Activated effector memory CD4-positive, alpha-beta T cell treated with anti-CD3 and anti-CD28 coated beads, Interleukin-2, amount 50 U/mL, for 16 hours (primary cell): ENCODE measurements around the gene SLC30A3.

Experiments
- DNase-seq: peaks from one replicate; pipeline ENCODE4 v3.0.0-alpha.2; 2020

The SLC30A3 gene

DNA sequence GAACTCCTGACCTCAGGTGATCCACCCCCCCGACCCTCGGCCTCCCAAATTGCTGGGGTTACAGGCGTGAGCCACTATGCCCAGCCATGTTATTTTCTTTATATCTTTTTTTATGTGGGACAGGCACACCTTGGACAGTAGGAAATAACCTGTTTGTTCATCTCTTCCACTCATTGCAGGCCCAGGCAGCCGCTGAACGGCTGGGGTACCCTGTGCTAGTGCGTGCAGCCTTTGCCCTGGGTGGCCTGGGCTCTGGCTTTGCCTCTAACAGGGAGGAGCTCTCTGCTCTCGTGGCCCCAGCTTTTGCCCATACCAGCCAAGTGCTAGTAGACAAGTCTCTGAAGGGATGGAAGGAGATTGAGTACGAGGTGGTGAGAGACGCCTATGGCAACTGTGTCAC is 37.3 kb downstream of the SLC30A3 start:
- no peak for DNase-seq

DNA sequence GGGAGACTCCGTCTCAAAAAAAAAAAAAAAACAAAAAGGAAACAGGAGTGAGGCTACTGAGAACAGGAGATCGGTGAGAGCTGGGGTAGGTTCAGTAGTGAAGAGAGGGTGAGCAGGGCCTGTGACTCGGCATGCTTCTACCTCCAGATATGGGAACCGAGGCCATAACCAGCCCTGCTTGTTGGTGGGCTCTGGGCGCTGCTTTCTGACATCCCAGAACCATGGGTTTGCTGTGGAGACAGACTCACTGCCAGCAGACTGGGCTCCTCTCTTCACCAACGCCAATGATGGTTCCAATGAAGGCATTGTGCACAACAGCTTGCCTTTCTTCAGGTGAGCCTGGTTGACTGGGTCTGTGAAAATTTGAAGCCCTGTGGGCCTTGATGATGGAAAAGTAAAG is 39.4 kb downstream of the SLC30A3 start:
- no peak for DNase-seq

DNA sequence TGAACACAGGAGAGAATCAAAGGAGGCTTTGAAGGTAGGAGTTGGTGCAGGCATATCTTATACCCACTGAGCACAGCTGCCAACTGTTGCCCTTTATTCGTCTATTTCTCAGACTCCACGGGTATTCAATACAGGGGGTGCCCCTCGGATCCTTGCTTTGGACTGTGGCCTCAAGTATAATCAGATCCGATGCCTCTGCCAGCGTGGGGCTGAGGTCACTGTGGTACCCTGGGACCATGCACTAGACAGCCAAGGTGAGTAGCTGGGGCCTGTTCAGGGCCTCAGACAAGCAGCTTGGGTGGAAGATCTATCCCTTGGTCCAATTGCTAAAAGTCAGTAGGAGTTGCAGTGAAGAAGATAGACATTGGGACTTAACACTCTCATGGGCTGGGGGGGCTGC is 40.4 kb downstream of the SLC30A3 start:
- no peak for DNase-seq

DNA sequence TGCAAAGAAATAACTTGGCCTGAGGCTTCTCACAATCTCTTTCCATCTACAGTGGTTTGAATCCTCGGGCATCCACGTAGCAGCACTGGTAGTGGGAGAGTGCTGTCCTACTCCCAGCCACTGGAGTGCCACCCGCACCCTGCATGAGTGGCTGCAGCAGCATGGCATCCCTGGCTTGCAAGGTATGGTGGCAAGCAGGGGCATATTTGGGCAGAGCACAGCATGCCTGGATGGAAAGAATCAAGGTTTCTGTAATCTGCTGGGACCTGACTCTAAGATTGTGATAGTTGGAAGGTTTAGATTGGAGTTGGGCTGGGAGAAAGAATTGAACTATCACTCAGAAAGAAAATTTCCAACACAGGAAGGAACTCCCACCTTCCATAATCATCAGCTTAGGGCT is 41.7 kb downstream of the SLC30A3 start:
- no peak for DNase-seq

DNA sequence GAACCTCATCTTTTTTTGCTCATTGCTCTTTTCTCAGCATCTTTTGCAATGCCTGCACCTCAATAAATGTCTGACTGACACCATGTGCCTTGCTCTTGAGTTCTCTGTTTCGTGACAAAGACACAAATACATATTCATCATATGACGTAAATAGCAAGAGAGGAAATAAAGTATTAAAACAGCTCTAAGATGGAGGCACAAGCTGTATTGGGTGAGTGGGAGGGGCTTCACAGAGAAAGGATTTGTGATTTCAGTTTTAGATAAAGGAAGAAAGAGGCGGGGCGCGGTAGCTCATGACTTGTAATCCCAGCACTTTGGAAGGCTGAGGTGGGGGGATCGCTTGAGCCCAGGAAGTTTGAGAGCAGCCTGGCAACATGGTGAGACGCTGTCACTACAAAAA is 42.8 kb downstream of the SLC30A3 start:
- DNase-seq = no peak

DNA sequence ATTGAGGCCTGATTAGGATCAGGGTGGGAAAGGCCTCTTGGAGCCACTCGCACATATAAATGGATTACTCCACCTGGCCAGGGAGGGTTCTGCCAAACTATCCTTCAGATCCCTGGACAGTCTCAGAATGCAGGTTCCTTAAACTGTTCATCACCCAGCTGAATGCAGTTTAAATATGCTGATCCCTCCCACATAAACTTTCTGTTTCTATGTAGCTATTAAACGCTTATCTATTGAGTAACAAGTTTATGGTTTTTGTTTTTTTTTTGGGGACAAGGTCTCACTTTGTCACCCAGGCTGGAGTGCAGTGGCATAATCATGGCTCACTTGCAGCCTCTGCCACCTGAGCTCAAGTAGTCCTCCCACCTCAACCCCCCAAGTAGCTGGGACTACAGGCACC is 43.8 kb downstream of the SLC30A3 start:
- DNase-seq = no peak

DNA sequence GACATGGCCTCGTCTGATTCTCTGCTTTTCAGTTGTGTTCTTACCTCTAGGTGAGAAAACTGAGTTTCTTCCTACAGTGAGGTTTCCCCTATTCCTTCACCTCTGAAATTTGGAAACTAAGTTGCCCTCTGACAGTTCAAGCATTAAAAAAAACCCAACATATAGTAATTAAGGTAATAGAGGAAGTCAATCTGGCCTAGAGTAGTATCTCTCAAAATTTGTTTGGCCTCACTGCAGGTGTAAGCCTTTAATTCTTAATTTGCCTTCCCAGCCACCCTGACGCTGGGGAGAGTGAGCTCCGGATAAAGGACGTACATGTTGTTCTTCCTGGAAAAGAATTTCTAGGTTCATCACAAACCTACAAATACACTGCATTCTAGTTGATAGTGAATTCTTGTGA is 44.2 kb downstream of the SLC30A3 start:
- no peak for DNase-seq

DNA sequence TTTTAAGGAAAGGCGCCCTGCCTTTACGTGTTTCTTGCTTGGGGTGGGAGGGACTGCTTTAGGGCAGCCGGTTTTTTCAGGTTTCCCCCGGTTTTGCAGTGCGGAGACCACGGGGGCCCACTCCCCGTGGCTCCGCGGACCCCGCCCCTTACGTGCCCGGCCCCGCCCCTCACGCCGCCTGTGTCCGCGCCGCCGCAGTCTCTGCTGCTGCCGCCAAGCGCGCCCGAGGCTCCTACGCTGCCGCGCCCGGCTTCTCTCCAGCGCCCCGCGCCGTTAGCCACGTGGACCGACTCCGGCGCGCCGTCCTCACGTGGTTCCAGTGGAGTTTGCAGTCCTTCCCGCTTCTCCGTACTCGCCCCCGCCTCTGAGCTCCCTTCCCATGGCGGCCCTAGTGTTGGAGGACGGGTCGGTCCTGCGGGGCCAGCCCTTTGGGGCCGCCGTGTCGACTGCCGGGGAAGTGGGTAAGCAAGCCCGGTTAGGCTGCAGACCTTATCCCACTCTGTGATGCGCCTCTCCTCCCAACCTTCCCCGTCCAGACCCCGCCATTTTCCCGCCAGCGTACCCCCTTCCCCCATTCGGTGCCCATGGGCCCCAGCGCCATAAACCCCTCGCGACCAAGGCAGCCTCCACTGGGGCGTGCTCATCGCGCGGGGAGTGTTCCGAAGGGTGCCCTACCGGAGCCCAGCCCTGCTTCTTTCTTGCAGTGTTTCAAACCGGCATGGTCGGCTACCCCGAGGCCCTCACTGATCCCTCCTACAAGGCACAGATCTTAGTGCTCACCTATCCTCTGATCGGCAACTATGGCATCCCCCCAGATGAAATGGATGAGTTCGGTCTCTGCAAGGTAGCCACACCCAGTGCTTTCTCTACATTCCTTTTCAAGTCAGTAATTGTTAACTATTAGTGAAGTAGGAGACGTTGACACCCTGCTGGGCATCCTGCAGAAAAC is 45.4 kb downstream of the SLC30A3 start, which contains the start of gene CAD:
CAD (plus strand) TSS at position 197 of the 949 bp plus-strand sequence; CDS start at position 380, 183 bp downstream.
- peak; percentile 96 for DNase-seq

DNA sequence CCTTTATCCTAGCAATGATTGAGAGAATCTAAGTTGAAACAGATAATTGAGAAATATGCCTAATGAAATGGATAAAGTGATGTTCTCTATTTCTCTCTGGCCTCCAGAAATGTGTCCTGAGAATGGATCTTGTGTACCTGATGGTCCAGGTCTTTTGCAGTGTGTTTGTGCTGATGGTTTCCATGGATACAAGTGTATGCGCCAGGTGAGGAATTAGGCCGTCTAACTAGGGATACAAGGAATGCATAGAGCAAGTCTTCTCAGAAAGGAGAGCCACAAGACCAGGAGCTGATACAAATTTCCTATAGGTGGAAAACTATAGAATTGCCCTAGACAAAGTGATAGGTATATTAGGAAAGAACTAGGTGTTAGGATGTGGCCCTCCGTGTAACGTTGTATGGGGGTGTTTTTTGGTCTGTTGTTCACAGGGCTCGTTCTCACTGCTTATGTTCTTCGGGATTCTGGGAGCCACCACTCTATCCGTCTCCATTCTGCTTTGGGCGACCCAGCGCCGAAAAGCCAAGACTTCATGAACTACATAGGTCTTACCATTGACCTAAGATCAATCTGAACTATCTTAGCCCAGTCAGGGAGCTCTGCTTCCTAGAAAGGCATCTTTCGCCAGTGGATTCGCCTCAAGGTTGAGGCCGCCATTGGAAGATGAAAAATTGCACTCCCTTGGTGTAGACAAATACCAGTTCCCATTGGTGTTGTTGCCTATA is 46.3 kb downstream of the SLC30A3 start:
- DNase-seq = no peak

DNA sequence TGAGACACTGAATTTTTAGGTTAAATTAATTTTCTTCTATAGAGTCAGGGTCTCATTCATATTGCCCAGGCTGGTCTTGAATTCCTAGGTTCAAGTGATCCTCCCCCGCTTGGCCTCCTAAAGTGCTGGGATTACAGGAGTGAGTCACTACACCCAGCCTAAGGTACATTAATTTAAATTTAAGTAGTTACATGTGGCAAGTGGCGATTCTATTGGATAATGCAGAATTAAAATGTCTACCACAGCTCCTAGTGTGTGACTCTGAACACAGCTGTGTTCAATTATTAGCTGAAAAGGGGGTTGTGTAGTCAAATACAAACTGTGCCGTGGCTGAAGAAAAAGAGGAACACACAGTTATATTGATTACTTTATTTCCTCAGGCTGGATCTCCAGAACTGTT is 47.9 kb downstream of the SLC30A3 start:
- DNase-seq = no peak

DNA sequence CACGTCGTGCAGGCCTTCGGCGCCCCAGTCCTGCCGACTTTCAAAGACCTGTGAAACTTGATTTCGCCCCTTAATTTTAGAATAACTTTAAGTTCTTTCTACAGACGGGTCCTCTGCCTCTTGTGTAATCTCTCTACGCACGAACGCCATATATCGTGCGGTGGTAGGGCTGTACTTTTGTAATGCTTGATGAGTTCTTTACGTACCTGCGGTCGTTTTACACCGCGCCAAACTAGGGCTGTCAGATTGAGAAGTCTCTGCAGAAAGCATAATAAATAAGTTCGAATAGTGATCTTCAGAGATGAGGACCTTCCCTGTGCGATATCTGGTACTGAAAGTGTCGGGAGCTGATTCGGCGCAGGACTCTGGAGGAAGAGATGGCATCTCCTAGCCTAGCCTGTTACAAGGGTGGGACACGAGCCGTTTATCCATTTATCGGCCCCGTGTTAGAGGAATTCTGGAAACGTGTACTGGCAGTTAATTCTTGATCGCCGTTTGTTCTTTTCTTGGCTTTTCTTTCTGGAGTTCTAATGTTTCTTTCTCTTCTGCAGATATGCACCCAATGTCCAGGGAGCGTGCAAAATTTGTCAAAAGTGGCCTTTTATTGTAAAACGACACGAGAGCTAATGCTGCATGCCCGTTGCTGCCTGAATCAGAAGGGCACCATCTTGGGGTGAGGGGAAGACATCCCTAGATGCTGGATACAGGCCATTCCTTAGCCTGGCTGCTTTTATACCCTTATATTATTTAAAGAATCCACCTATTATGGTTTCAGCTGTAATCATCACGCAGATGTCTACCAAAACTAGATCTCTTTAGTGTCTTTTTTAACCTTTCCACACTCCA is 50.0 kb downstream of the SLC30A3 start:
- peak; percentile 79 for DNase-seq

DNA sequence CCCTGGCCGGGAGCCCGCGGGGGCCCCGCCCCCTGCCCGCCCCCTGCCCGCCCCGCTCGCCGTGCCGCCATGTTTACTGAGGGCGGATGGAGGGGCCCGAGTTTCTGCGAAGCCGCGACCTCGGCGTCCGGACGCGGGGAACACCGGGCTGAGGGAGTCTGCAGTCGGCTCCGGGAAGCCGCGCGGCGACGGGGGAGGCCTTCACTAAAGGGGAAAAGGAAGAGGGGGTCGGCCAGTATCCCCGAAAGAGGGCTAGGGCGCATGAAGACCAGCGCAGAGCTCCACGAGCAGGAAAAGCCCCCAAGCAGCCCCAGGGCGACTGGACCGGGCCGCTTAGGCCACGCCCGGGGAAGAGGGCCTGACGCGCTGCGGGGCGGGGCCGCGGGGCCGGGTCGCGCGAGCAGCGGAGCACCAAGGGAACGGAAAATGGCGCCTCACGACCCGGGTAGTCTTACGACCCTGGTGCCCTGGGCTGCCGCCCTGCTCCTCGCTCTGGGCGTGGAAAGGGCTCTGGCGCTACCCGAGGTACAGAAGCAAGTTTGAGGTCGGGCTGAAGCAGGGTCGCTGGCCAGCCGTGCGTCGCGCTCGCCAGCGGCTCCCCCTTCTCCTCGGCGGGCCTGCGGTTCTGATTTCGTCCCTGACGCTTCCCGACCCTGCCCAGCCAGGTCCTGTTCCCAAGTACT is 50.8 kb downstream of the SLC30A3 start, which contains the start of the genes ATRAID and SLC5A6:
ATRAID (plus strand) TSS at position 99 of the 683 bp plus-strand sequence; CDS start at position 427, 328 bp downstream.
SLC5A6 (minus strand) TSS at position 326 of the 683 bp plus-strand sequence. CDS start 4,618 bp downstream, outside the sequence.
- DNase-seq = peak; percentile 96

DNA sequence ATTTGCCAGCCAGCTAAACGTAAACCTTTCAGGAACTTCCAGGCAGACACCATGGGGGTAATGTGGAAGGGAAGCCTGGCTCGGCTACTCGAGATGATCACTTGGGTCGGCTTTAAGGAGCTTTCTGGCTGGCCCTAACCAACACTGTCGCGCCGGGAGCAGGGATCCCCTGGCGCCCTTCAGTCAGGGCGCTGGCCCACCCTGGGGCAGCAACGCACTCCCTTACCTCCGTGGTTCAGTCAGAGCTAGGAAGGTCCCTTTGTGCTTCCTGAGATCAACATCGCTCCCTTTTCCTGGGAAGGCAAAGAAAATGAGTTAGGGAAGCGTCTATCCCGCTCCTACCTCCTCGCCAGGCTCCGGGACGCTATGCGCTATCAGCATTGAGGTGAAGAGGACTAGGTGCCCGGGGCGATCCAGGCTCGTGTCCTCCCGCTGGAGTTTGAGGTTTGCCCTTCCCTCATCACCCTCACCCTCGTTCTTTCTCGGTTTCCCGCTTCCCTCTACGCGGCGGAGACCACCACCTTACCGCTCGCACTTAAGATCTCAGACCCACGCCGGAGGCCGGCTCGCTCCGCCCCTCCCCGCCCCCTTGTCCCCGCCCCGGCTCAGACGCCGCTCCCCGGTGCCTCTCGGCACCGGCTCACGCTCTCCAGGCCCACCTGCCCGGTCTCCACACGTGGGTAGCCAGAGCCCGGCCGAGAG is 51.5 kb downstream of the SLC30A3 start:
- no peak for DNase-seq

DNA sequence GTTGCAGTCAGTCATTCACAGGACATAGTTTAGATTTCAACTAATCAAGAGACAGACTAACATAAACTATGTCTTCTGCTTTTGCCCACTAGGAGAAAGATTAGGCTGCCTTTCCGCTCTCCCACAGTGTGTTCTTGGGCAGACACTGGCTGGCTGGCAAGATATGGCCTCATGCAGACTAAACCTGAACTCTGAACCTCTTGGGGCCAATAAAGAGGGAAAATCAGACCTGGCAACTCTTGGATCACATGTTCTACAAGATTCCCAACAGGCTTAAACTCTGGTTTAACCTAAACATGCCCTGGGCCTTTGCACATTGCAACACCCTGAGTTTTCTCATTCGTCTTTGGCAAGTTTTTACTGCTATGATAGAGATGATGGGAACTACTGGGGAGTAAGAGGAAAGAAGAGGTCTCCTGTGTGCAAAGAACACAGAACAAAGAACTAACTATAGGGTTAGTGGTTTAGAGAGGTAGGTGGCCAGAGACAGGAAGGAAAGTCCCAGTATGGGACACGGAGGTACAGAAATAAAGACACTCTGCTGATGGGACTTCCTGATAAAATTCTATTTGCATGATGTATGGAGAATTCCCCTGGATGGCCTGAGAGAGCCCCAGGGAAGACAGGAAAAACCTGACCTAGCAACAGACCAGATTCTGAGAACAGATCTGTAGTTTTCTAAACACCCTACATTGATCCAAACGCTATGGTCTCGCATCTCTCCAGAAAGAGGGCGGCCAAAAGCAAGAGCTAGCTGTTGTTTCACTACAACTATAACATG is 53.0 kb downstream of the SLC30A3 start:
- peak; percentile 38 for DNase-seq

DNA sequence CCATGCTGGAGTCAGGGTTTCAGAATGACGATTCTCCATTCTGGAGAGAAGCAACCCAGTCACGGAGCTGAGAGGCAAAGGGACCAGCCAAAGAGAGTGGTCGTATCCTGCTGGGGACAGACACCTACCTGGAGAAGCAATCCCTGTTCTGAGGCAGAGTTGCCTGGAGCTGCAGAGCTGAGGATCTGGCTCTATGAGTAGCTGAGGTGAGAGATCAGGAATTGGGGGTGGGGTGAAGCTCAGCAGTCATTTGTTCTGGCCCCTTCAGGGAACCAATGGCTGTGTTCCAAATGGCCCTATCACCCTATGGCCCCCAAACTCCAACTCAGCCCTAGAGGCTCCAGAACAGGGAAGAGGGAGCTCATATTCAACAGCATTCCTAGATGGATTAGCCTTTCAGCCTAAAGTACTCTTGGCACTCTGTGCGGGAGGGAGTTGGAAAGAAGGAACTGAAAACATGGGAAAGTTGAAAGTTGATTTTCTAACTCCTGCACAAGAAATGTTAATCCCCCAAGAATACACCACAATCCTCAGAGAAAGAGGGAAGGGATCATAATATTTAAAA is 54.3 kb downstream of the SLC30A3 start:
- peak; percentile 27 for DNase-seq

DNA sequence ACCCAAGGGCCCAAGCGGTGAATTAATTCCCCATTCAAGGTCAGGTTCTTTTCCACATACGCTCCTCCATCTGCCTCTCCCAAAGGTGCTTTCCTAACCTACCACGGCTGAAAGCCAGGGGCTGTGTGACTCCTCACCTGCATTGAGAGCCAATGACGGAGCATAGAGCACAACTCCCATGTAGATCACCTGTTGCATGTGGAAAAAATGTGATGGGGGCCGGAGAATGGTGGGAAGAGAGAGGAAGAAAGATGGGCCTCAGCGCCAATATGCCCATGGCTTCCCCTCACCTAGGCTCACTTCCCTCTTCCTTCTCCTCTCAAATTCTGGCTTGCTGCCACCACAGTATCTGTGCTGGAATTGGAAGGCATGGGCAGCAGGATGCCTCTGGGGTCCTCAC is 56.5 kb downstream of the SLC30A3 start:
- DNase-seq = no peak

DNA sequence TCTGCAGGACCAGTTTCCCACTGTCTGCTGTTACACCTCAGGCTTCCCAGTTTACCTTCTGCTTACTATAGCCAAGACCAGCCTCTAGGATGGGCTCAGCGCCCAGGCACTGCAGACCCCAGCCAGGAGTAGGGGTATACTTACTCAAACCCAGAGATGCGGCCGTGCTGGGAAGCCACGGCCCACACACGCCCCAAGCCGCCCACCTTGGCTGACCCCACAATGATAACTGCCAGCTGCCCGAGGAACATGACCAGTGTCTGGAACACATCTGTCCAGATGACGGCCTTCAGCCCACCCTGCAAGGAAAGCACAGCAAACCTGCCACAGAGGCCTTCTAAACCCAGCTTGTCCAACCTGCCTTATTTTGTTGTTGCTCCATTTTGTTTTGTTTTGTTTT is 57.6 kb downstream of the SLC30A3 start:
- no peak for DNase-seq

DNA sequence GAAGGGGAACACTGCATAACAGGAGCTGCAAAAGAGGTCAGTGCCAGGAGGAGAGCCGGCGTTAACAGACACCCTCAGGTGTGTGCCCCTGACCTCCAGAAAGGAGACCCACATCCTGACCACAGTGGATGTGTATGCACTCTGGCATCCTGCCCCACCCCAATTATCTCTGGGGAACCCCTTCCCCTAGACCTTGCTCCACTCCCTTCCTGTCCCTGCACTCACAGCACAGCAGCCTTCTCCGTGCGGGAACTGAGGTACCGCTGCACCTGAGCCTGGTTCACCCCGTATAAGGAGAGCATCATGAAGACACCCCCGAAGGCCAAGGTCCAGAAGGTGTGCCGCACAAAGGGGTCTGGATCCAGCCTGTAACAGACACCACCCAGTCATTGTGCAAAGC is 58.3 kb downstream of the SLC30A3 start:
- no peak for DNase-seq

DNA sequence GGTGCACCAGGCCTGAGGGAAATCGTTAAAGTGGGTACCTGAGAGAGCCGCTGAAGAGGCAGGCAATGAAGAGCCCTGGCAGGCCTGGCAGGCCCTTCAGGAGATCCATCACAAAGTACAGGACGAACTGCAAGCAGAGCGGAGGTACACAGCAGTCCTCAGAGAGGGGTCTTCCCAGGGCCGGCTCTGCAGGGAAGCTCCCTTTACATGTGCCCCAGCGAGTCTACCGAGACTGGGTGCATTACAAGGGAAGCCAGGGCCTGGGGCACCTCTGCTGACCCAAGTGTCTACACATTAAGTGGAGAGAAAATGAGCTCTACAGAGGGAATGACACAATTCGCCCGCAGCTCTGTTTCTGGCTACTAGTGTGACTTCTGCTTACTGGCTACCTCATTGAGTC is 59.1 kb downstream of the SLC30A3 start:
- DNase-seq = no peak
